Activated CD8-positive, alpha-beta T cell treated with anti-CD3 and anti-CD28 coated beads, Interleukin-2, amount 10 ng/mL, durations not matched to agents 7 days and 5 days (primary cell): ENCODE data around the gene RPL22. TPM values are rescaled to one million over a fixed set of nuclear protein-coding genes. Genes with fewer than 3 reads are reported as not detected.

Experiments
- ATAC-seq: fragments of 150-1000 bp; cut with Tn5 transposase; one replicate; pipeline ENCODE4 v1.10.0; 2021; ENCODE audit warnings: moderate library complexity
- CTCF ChIA-PET: fragments of 350-600 bp; sonication (Branson Sonifier 250); formaldehyde crosslinking; loops from one replicate; lab custom pipeline; 2021; ENCODE audit warnings: antibody characterized with exemption; lab: Charles Lee
- POLR2A ChIA-PET: fragments of 350-600 bp; sonication (Branson Sonifier 250); formaldehyde crosslinking; loops from one replicate; lab custom pipeline; 2021; ENCODE audit warnings: antibody characterized with exemption; lab: Charles Lee
- DNase-seq: peaks from one replicate; pipeline ENCODE4 v3.0.0-alpha.2; 2020
- H3K27ac Mint-ChIP-seq: one replicate; pipeline ENCODE4 v1.8.0; 2021; ENCODE audit warnings: mild to moderate bottlenecking, mixed read lengths
- H3K27me3 Mint-ChIP-seq: one replicate; pipeline ENCODE4 v1.8.0; 2021; ENCODE audit warnings: low read depth, mixed read lengths
- H3K36me3 Mint-ChIP-seq: one replicate; pipeline ENCODE4 v1.8.0; 2021; ENCODE audit warnings: low read depth, mixed read lengths
- H3K4me1 Mint-ChIP-seq: one replicate; pipeline ENCODE4 v1.8.0; 2021; ENCODE audit warnings: low read depth, mixed read lengths
- H3K4me3 Mint-ChIP-seq: one replicate; pipeline ENCODE4 v1.8.0; 2021; ENCODE audit warnings: mild to moderate bottlenecking, mixed read lengths
- H3K9me3 Mint-ChIP-seq: one replicate; pipeline ENCODE4 v1.8.0; 2022; ENCODE audit warnings: mixed read lengths; ENCODE audit not compliant: insufficient read depth
- total RNA-seq, 2 experiments: library from RNA; stranded (reverse); gene quantifications; one replicate each; pipeline ENCODE4 v1.2.3, GENCODE V29; 2021

Gene RPL22
- total RNA-seq, 2 experiments from 2014 or later = 304 to 325 TPM

- Mint-ChIP-seq H3K4me1 (peaks cover 23% of the 10 kb centered on the region), H3K9me3 (no peaks in the 10 kb centered on the region), H3K4me3 (peak overlapping the region; percentile 15), H3K27ac (no peak overlapping the region), H3K36me3 (no peaks in the 10 kb centered on the region), H3K27me3 (peaks cover 27% of the 10 kb centered on the region)
- ChIA-PET CTCF (interaction anchor here (0.7 to 1.0 kb wide), 2 partner anchors 22 to 25 kb away, joined by 3 read pairs; no protein-coding TSS in a partner anchor), POLR2A (interaction anchor here (0.7 kb wide), 1 partner anchor 8 kb away, joined by 3 read pairs; no protein-coding TSS in a partner anchor)
- ATAC-seq (no peak), DNase-seq (peak; percentile 34)
These were observed 10.5 kb upstream of the RPL22 start for GRCh38 chr1:6209661-6210580.

GRCh38 chr1:6208723-6209660 lies 9.6 kb upstream of the RPL22 start:
- DNase-seq (no peak), ATAC-seq (peak; percentile 45)
- H3K4me3 Mint-ChIP-seq = peak overlapping the region; percentile 15
- ChIA-PET CTCF (interaction anchor here (1.0 kb wide), 1 partner anchor 26 kb away, joined by 3 read pairs; no protein-coding TSS in a partner anchor), POLR2A (interaction anchor here (0.7 kb wide), 1 partner anchor 7 kb away, joined by 3 read pairs; no protein-coding TSS in a partner anchor)
- peaks cover 27% of the 10 kb centered on the region for H3K4me1 Mint-ChIP-seq
- H3K27ac Mint-ChIP-seq = no peak overlapping the region
- H3K9me3 Mint-ChIP-seq = no peaks in the 10 kb centered on the region
- peaks cover 27% of the 10 kb centered on the region for H3K27me3 Mint-ChIP-seq
- no peaks in the 10 kb centered on the region for H3K36me3 Mint-ChIP-seq

DNA sequence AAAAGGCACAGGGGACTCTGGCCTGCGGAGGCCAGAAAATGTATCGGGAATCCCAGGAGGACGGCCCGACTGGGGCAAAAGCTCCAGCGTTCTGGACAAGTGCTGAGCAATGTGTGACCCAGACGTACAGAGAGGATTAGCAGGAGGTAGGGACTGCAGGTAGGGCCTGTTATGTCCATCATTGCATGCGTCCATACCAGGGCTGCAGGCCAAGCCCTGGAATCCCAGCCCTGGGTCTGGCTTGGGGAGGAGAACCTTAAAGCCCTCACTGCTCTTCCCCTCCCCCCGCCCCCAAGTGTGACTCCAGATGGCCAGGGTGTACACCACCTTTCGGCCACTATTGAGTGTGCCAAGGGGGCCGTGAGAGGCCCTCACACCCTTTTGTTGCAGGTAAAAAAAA lies 8.5 kb upstream of the RPL22 start:
- ATAC-seq (no peak), DNase-seq (no peak)
- H3K9me3 Mint-ChIP-seq = no peaks in the 10 kb centered on the region
- H3K27ac Mint-ChIP-seq = no peak overlapping the region
- no peaks in the 10 kb centered on the region for H3K36me3 Mint-ChIP-seq
- H3K4me1 Mint-ChIP-seq = peaks cover 27% of the 10 kb centered on the region
- H3K27me3 Mint-ChIP-seq = peaks cover 25% of the 10 kb centered on the region
- H3K4me3 Mint-ChIP-seq = no peak overlapping the region
- ChIA-PET CTCF (interaction anchor here (2.0 to 2.1 kb wide), 2 partner anchors 18 to 39 kb away, joined by 4 to 7 read pairs; no protein-coding TSS in a partner anchor), POLR2A (no interaction called here)

- no peaks in the 10 kb centered on the region for H3K36me3 Mint-ChIP-seq
- H3K9me3 Mint-ChIP-seq = no peaks in the 10 kb centered on the region
- POLR2A ChIA-PET = interaction anchor here (1.1 to 3.4 kb wide), 2 partner anchors 28 to 180 kb away, joined by 3 to 11 read pairs; partner anchors contain the start of gene ICMT
- DNase-seq (no peak), ATAC-seq (no peak)
- H3K27ac Mint-ChIP-seq = no peak overlapping the region
- H3K27me3 Mint-ChIP-seq = peaks cover 20% of the 10 kb centered on the region
- H3K4me3 Mint-ChIP-seq = no peak overlapping the region
- peaks cover 22% of the 10 kb centered on the region for H3K4me1 Mint-ChIP-seq
- CTCF ChIA-PET = interaction anchor here (1.1 to 2.1 kb wide), 7 partner anchors 18 to 40 kb away, joined by 3 to 7 read pairs (median 3); no protein-coding TSS in a partner anchor
These were observed 7.9 kb upstream of the RPL22 start for GRCh38 chr1:6207075-6207885.

- ATAC-seq (no peak), DNase-seq (no peak)
- H3K4me1 Mint-ChIP-seq = peaks cover 19% of the 10 kb centered on the region
- H3K4me3 Mint-ChIP-seq = peak overlapping the region; percentile 60
- POLR2A ChIA-PET = interaction anchor here (0.6 to 3.4 kb wide), 4 partner anchors 14 to 179 kb away, joined by 3 to 11 read pairs (median 4); partner anchors contain the start of gene ICMT
- CTCF ChIA-PET = interaction anchor here (1.0 to 3.4 kb wide), 11 partner anchors 8 to 41 kb away, joined by 3 to 20 read pairs (median 3); no protein-coding TSS in a partner anchor
- no peaks in the 10 kb centered on the region for H3K9me3 Mint-ChIP-seq
- H3K36me3 Mint-ChIP-seq = no peaks in the 10 kb centered on the region
- peaks cover 17% of the 10 kb centered on the region for H3K27me3 Mint-ChIP-seq
- no peak overlapping the region for H3K27ac Mint-ChIP-seq
These were observed 7.1 kb upstream of the RPL22 start for GRCh38 chr1:6206520-6206855.

- ATAC-seq (peak; percentile 65), DNase-seq (peak; percentile 52)
- Mint-ChIP-seq H3K27ac (no peak within 1 kb of the TSS), H3K36me3 (no peaks in the 10 kb centered on the region), H3K27me3 (peaks cover 17% of the 10 kb centered on the region), H3K4me1 (peaks cover 19% of the 10 kb centered on the region), H3K9me3 (no peaks in the 10 kb centered on the region), H3K4me3 (peak within 1 kb of the TSS; percentile 60)
- ChIA-PET CTCF (interaction anchor here (1.0 to 3.4 kb wide), 12 partner anchors 8 to 41 kb away, joined by 3 to 20 read pairs (median 4); no protein-coding TSS in a partner anchor), POLR2A (interaction anchor here (0.6 to 3.4 kb wide), 3 partner anchors 14 to 53 kb away, joined by 3 to 11 read pairs (median 4); partner anchors contain the start of gene ICMT)
These were observed 6.6 kb upstream of the RPL22 start, which contains the start of gene RNF207 for GRCh38 chr1:6205849-6206519. Gene RNF207 (plus strand): TSS chr1:6206119. CDS start chr1:6206536, 417 bp downstream.

DNA sequence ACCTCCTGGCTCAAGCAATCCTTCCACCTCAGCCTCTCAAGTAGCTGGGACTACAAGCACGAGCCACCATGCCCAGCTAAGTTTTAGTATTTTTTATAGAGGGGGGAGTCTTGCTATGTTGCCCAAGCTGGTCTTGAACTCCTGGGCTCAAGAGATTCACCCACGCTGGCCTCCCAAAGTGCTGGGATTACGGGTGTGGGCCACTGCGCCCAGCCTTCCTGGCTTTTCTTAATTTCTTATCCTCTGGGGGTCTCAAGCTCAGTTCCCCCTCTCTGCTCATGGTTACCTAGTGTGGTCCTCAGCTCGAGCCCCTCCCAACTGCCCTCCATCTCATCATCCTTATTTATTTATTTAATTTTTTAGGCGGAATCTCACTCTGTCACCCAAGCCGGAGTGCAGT lies 2.9 kb upstream of the RPL22 start:
- ChIA-PET POLR2A (interaction anchor here (0.6 kb wide), 1 partner anchor 7 kb away, joined by 3 read pairs; no protein-coding TSS in a partner anchor), CTCF (interaction anchor here (1.2 kb wide), 1 partner anchor 192 kb away, joined by 3 read pairs; no protein-coding TSS in a partner anchor)
- no peak overlapping the region for H3K4me3 Mint-ChIP-seq
- H3K4me1 Mint-ChIP-seq = peaks cover 40% of the 10 kb centered on the region
- peaks cover 12% of the 10 kb centered on the region for H3K36me3 Mint-ChIP-seq
- DNase-seq = no peak
- ATAC-seq = no peak
- H3K9me3 Mint-ChIP-seq = no peaks in the 10 kb centered on the region
- peaks cover 8% of the 10 kb centered on the region for H3K27me3 Mint-ChIP-seq
- H3K27ac Mint-ChIP-seq = no peak overlapping the region

DNA sequence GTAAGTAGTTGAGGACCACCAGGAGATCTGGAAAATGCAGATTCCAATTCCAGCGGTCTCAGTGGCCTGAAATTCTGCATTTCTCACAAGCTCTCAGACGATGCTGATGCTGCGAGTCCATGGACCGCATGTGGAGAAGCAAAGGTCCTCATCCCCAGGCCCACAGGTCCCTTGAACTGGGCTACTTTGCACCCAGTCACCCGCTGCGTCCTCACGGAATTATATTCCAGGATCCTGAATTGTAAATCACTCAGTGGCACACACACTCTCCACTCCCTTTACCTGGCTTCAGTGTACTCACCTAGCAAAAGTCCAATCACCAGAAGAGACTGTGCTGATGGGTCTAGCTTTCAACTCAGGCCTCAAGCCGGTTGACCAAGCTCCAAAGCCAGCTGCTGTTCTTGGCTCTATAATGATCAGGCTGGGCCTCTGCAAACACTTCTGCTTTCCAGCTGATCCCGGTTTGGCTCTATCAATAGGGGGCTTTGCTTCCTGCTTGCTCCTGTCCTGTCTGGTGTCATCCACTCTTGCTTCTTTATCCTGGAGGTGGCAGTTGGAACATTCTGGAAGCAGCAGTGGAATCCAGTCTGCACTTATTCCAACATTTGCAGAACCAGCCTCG lies 904 bp upstream of the RPL22 start:
- no peaks in the 10 kb centered on the region for H3K9me3 Mint-ChIP-seq
- ChIA-PET POLR2A (no interaction called here), CTCF (interaction anchor here (0.7 to 2.3 kb wide), 4 partner anchors 35 to 165 kb away, joined by 3 to 9 read pairs (median 4); partner anchors contain the start of gene ICMT)
- no peak for DNase-seq
- H3K36me3 Mint-ChIP-seq = peaks cover 26% of the 10 kb centered on the region
- no peaks in the 10 kb centered on the region for H3K27me3 Mint-ChIP-seq
- no peak for ATAC-seq
- peaks cover 48% of the 10 kb centered on the region for H3K4me1 Mint-ChIP-seq
- peak overlapping the region; percentile 70 for H3K27ac Mint-ChIP-seq
- peak overlapping the region; percentile 82 for H3K4me3 Mint-ChIP-seq

GRCh38 chr1:6198646-6199297 lies 623 bp downstream of the RPL22 start:
- DNase-seq (peak; percentile 51), ATAC-seq (peak; percentile 48)
- ChIA-PET CTCF (interaction anchor here (0.6 to 3.6 kb wide), 6 partner anchors 13 to 964 kb away, joined by 3 to 13 read pairs (median 3); no protein-coding TSS in a partner anchor), POLR2A (interaction anchor here (0.7 to 1.2 kb wide), 4 partner anchors 8 to 205 kb away, joined by 3 read pairs; no protein-coding TSS in a partner anchor)
- Mint-ChIP-seq H3K9me3 (no peaks in the 10 kb centered on the region), H3K4me3 (peak overlapping the region; percentile 82), H3K27ac (peak overlapping the region; percentile 70), H3K4me1 (peaks cover 41% of the 10 kb centered on the region), H3K36me3 (peaks cover 33% of the 10 kb centered on the region), H3K27me3 (no peaks in the 10 kb centered on the region)
